Urothelium cell line (cell line): ENCODE results near the gene TRPM2.
A peak's percentile ranks its signal among the peaks of the same experiment; 100 is the strongest.

Experiments
- DNase-seq: peaks from one replicate; pipeline ENCODE4 v3.0.0; 2011; ENCODE audit warnings: low spot score, mixed read lengths
- FAIRE-seq: peaks from 2 replicates; lab custom pipeline; 2011; peaks lifted over from hg19 to GRCh38; lab: Jason Lieb, UNC

Gene TRPM2

DNA sequence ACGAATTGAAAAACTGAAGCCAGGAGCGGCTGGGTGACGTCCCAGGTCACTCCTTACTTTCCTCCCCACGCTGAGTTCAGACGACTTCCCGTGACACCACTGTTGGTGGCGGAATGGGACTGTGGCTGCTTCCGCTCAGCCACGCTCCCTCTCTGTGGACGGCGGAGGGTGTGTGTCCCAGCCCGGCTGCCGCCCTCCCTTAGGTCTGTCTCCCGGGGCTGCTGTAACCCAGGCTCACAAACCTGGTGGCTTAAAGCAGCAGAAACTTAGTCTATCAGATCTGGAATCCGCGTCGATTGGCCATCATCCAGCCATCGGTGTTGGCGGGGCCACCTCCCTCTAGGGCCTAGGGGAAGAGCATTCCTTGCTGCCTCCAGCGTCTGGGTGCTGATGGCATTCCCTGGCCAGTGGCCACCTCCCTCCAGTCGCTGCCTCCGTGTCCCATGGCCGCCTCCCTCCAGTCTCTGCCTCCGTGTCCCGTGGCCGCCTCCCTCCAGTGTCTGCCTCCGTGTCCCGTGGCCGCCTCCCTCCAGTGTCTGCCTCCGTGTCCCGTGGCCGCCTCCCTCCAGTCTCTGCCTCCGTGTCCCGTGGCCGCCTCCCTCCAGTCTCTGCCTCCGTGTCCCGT, 17.5 kb downstream of the TRPM2 start:
- FAIRE-seq = no peak
- no peak for DNase-seq

DNA sequence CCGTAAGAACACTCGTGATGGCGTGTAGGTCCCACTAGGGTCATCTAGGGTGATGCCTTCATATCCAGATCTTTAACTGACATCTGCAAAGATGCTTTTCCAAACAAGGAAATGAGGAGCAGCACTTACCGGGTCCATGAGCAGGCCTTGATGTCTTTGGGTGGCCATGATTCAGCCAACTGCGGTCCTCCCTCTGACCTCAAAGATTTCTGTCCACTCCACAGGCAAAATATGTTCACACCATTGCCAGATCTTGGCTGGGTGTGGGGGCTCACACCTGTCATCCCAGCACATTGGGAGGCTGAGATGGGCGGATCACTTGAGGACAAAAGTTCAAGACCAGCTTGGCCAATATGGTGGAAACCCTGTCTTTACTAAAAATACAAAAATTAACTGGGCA, 18.2 kb downstream of the TRPM2 start:
- no peak for DNase-seq
- FAIRE-seq = no peak

DNA sequence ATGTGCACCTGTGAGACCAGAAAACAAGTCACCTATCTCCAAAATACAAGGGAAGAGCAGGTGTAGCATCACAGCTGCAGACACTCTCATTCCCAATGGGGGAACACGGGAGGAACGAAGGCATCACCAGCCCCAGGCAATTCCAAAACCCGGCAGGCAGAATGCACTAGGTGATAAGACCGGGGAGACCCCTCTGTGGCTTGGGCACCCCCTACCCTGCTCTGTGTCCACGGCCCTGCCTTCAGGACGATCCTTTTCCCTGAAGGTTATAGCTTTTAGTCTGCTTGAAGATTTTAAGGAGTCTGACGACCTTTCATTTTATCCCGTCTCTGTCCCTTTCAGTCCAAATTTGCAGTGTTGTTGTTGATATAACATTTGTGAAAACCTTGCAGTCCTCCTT, 19.2 kb downstream of the TRPM2 start:
- no peak for FAIRE-seq
- DNase-seq = no peak

DNA sequence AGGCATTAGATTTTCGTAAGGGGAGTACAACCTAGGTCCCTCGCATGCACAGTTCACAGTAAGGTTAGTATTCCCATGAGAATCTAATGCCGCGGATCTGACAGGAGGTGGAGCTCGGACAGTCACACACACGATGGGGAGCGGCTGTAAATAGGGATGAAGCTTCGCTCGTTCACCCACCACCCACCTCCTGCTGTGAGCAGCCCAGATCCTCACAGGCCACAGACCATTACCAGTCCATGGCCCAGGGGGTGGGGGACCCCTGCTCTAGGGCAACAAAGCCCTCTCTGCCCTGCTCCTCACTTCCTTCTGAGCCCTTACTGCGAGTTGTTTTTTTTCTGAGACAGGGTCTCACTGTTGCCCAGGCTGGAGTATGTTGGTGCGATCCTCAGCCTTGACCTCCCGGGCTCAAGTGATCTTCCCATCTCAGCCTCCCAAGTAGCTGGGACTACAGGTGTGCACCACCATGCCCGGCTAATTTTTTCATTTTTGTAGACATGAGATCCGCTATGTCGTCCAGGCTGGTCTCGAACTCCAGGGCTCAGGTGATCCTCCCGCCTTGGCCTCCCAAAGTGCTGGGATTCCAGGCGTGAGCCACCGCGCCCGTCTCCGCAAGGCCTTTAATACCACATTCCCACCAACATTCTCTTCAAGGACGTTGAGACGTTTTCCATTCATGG, 21.3 kb downstream of the TRPM2 start:
- FAIRE-seq (no peak), DNase-seq (no peak)

DNA sequence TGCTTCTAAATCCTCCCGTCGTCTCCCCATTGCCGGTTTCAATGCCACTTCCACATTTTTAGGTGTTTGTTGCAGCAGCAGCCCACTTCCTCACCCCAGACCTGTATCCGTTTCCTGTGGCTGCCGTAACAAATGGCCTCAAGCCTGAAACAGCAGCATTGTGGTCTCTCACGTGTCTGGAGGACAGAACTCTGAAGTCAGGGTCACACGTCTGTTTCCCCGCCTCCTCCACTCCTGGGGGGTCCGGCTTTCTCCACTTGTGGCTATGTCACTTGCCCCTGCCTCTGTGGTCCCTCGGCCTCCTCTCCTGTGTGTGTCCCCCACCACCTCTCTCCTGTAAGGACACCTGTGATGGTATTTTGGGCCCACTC, 21.8 kb downstream of the TRPM2 start:
- FAIRE-seq = no peak
- DNase-seq = no peak

DNA sequence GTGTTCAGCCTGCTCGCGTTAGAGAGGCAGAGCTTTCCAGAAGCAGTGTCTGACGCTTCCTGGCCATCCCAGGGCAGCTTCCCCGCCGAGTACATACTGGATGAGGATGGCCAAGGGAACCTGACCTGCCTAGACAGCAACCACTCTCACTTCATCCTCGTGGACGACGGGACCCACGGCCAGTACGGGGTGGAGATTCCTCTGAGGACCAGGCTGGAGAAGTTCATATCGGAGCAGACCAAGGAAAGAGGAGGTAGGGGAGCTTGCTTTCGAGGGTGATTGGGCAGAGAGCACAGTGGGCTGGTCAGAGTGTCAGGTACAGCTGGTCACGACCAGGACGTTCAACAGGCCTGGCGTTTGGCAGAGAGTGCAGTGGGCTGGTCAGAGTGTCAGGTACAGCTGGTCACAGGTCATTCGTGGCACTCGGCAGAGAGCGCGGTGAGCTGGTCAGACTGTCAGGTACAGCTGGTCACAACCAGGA, 22.4 kb downstream of the TRPM2 start:
- FAIRE-seq (peak; percentile 74), DNase-seq (no peak)

DNA sequence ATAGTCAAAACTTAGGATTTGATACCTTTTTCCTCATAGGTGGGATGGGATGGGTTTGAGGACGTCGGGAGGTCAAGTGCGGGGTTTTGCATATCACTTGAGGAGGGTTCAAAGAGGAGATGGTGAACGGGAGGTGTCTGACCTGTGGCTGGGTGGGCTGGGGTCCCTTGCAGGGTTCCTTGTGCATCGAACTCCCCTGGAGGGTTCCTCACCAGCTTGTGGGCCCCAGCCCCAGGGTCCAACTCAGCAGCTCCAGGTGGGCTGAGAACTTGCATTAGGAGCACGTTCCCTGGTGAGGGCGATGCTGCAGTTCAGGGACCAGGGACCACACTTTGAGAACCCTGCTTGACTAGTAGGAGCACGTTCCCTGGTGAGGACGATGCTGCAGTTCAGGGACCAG, 23.2 kb downstream of the TRPM2 start:
- FAIRE-seq (no peak), DNase-seq (no peak)

DNA sequence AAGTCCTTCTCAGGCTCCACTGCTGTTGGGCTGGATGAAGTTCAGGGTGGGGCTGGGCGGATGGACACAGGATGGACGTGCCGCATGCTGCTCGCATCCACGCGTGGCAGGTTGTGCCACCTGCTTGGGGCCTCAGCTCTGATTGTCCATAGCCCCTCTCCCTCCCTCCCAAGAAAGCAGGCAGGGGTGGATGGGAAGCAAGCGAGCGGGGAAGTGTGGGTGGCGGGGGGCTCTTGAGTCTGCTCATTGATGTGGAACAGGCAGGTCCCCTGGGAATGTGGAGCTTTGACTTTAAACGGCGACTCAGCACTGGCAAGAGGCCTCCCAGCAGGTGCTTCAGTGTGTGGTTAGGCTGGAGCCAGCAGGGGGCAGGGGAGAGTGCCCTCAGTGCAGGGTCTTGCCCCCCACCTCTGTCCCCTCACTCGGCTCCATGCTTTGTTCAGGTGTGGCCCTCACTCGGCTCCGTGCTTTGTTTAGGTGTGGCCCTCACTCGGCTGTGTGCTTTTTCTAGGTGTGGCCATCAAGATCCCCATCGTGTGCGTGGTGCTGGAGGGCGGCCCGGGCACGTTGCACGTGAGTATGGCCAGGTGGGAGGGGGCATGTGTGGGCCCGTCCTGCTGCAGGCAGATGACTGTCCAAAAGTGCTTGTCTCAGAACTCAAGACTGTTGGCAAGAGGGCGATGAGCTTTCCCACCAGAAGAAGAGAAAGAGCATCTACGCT, 23.9 kb downstream of the TRPM2 start:
- DNase-seq (no peak), FAIRE-seq (peak; percentile 17)

DNA sequence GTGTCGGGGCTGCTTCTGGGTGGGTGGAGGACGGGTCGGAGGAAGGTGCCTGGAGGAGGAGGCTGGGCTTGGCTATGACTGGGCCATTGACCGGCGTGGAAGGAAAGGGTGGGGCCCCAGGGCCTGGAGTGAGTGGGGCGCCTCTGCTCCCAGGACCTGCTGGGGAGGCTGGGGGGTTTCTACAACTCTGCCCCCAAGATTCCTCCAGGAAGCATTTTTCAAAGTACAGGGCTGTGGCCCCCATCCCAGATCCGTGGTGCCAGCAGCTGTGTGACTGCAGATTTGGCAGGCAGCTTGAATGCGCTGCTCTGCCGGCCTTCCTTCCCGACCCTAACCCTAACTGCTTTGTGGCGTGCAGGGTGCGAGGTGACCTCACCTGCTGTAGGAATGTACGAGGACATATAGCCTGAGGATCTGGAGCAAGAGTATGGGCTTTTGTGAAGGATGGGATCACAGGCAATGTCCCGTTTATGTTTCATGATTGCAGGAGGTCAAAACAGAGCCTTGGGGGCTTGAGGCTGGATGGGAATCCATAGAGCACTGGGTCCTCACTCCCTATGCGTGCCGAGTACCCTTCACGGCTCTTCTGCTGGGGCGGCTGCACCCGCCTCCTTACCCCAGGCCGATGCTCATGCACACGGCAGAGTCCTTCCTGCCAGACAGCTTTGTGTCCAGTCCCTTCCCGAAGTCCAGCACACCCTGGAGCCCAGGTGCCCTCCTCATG, 24.7 kb downstream of the TRPM2 start:
- FAIRE-seq (no peak), DNase-seq (no peak)

DNA sequence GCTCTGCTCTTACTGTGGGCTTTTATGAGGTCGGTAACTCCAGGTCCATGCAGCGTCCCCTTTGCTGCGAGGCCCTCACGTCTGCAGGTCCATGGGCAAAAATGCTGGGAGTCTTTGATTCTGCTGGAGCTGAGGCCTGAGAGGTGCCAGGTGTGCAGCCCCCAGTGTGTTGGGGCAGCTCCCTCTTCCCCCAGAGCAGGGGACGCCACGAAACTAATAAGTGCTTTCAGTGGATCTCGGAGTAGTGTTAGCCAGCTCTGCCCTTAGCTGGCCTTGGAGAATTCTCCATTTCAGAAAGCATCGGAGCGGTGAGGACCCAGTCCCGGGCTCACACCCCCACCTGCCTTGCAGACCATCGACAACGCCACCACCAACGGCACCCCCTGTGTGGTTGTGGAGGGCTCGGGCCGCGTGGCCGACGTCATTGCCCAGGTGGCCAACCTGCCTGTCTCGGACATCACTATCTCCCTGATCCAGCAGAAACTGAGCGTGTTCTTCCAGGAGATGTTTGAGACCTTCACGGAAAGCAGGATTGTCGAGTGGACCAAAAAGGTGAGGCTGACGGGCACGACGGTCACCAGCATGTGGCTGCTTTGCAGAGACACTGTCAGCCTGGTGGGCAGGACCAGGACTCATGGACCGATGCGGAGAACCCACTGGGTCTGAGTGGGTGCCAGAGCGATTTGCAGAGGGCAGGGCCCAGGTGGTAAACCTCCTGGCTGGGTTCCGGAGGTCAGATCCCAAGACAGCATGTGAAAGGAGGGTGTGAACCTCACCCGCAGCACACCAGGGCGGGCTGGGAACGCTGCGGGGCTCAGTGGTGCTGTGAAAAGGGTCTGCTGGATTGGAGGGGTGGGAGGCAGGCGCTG, 25.5 kb downstream of the TRPM2 start:
- FAIRE-seq (no peak), DNase-seq (no peak)

DNA sequence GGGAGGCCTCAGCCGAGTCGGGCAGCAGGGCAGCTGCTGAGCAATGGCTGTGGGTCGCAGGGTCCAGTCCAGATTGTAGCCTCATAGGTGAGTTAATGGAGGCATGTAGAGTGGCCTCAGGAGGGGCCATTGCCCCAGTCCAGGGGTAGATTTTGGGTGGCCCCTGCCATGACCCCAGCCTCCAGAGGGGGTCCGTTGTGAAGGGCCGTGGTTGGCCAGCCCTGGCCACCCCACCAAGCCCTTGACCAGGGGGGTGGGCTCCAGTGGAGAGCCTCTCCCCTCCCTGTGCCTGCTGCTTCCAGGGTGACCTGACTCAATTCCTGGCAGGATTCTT, 26.1 kb downstream of the TRPM2 start:
- FAIRE-seq (no peak), DNase-seq (no peak)

DNA sequence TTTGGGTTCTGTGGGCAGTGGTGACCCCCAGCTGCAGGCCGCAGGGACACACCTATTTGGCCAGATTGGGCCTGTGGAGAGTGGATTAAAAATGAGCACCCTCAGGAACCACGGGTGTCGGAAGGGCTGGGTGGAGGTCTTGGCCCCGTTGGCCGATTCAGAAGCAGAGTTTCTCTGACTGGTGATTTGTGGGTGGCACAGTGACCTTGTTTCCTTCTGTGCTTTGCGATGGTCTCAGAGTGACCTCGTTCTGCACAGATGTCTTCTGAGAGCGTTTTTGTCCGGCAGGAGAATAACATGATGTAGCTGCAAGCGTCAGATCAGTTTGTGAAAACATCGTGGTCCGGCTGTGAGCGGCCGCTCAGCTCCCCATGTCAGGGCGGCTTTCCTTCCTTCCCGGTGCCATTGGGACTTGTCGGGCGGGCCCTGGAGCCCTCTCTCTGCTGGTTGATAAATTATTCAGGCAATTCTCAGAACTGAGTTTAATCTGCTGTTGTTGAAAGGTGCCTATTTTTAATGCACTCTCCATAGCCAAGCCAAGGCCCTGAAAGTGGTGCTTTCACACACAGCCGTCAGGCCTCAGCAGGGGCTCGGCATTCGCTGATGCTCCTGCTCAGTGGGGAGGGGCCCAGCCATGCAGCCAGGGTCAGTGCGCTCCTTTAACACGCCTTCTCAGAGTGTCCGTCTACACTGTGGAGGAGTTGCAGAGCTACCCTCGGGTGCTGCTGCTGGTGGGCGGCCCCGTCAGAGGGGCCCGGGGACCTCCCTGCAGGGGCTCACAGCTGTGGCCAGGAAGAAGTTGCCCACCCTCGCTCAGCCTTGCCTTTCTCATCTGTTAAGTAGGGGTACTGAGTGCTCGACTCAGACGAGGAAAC, 26.8 kb downstream of the TRPM2 start:
- DNase-seq (no peak), FAIRE-seq (no peak)

DNA sequence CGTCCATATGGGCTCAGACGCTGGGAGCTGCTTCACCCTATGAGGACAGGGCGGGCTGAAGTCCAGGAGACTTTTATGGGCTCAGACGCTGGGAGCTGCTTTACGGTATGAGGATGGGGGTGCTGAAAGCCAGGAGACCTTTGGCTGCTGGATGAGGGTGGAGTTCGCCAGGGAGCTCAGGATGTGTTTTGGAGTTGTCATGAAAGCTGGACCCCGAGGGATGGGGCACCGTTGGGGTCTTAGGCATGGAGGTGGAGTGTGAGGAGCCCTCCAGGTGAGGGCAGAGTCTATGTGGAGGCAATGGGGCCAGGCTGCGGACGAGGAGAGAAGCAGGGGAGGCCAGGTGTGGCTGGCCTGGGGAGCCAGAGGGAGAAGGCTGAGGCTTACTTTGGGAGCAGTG, 27.5 kb downstream of the TRPM2 start:
- DNase-seq = no peak
- no peak for FAIRE-seq

DNA sequence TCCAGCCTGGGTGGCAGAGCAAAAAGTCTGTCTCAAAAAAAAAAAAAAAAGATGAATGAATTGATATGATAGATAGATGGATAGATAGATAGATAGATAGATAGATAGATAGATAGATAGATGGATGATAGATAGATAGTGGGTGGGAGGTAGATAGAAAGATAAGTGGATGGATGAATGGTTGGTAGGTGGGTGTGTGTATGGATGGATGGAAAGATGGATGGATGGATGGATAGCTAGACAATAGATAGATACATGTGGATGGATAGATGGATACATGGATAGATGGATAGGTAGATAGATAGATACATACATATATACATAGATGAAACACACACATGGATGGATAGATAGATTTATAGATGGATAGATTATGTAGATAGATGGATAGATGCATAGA, 28.5 kb downstream of the TRPM2 start:
- DNase-seq (no peak), FAIRE-seq (no peak)

DNA sequence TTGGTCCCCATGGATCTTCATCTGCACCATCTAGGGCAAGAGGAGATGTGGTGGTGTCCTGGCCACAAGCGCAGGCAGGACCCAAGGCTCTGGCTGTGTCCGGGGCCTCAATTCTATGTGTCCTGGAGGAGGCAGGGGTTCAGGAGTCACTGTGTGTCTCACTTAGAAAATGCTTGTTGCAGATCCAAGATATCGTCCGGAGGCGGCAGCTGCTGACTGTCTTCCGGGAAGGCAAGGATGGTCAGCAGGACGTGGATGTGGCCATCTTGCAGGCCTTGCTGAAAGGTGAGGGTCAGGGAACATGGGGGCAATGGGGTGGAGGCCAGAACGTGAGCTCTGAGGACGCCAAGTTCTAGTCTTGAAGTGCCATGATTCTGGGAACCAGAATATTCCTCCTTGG, 29.1 kb downstream of the TRPM2 start:
- DNase-seq (no peak), FAIRE-seq (no peak)

DNA sequence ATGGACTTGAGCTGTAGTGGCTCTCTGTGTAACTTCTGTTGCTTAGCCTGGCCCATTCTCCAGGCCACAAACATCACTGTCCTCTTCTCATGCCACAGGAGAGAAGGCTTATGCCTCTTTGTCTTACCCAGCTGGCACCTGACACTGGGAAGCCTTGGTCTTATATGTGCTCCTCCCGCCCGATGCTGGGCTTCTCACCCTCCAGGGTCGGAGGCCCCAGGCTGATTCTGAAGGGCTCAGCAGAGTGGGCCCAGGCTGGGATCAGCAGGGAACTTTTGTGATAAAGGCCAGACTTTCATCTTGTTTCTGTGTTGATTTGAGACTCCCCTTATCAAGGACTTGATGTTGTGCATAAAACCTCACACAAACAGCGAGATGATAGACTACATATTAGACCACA, 29.8 kb downstream of the TRPM2 start:
- FAIRE-seq (no peak), DNase-seq (no peak)

DNA sequence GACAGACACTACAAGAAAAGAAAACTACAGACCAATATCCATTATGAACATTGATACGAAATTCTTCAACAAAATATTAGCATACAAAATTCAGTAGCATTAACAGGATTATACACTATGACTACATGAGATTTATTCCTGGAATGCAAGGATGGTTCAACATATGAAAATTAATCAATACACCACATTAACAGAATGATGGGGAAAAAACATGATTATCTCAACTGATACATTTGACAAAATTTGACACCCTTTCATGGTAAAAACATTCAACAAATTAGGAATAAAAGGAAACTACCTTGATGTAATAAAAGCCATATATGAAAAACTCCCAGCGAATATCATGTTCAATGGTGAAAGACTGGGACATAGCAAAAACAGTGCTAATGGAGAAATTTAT, 31.5 kb downstream of the TRPM2 start:
- no peak for DNase-seq
- FAIRE-seq = no peak

DNA sequence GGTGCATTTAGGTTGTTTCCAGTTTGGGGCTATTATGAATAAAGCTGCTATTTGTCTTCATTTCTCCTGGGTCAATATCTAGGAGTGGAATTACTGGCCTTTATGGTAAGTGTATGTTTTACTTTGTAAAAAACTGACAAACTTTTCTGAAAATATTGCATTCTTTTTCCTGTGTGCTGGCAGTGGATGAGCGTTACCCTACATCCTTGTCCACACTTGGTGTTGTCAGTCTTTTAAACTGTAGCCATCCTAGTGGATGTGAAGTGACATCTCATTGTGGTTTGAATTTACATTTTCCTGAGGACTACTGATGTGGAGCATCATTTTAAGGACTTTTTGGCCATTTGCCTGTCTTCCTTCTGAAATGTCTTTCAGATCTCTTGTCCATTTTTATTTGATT, 35.9 kb downstream of the TRPM2 start:
- DNase-seq = no peak
- no peak for FAIRE-seq

DNA sequence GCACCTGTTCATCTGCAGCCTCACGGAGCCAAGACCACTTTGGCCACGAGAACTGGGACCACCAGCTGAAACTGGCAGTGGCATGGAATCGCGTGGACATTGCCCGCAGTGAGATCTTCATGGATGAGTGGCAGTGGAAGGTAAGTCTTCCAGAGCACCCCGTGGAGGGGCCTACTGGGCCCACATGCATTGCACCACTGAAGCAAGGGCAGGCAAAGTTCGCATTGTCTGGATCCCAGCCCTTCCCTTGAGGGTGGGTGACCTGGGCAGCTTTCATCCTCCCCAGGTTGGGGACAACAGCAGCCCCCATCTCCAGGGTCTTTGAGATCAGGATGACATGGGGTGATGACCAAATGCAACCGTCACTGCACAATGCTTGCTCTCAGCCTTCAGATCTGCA, 37.5 kb downstream of the TRPM2 start:
- no peak for DNase-seq
- no peak for FAIRE-seq
